Measurements from ENCODE around the gene BRWD1.

DNA sequence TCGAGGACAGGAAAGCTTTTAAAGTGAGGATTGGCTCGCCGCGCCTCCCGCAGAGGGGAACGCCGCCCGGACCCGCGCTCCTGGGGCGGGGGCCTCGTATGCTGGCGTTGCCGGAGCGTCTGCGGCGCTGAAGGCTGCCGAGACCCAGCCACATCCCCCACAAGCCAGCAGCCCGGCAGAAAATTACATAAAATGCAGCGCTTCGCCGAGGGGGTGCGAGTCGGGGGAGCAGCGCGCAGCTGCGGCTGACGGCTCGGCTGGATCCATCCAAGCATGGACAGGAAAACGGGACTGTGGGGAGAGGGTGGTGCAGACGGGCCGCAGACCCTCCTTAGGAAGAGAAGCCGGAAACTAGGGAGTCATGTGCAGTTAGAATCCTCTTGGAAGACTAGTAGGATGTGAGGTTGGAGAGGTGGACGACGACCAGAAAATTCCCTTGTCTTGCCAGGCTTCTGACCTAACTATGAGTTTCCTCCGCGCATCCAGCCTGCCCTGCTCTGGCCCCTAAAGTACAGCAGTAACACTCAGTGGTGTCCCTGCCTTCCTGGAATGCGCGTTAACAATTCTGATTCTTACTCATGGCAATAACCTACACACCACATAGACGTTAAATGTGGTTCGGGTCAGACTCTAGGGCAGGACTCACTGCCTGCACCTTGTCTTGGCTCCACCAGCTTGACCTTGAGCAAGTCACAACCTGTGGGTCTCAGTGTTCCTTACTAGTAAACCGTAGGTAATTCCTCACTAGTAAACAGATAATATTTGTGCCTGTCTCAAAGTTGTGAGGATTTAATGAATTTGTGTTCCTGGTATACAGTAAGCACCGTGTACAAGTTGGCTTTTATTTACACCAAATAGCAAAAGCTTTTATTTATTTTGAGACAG, 953 bp upstream of the BRWD1 start:
- TF ChIP-seq, protein P1, sequence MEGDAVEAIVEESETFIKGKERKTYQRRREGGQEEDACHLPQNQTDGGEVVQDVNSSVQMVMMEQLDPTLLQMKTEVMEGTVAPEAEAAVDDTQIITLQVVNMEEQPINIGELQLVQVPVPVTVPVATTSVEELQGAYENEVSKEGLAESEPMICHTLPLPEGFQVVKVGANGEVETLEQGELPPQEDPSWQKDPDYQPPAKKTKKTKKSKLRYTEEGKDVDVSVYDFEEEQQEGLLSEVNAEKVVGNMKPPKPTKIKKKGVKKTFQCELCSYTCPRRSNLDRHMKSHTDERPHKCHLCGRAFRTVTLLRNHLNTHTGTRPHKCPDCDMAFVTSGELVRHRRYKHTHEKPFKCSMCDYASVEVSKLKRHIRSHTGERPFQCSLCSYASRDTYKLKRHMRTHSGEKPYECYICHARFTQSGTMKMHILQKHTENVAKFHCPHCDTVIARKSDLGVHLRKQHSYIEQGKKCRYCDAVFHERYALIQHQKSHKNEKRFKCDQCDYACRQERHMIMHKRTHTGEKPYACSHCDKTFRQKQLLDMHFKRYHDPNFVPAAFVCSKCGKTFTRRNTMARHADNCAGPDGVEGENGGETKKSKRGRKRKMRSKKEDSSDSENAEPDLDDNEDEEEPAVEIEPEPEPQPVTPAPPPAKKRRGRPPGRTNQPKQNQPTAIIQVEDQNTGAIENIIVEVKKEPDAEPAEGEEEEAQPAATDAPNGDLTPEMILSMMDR (IDR thresholded peaks at IDR 0.05): no peak
- TF ChIP-seq POLR2A (IDR thresholded peaks at IDR 0.05) (no peak), POLR2AphosphoS5 (IDR thresholded peaks at IDR 0.05; ENCODE audit: insufficient read depth in 1 of 2, low read depth in 1 of 2) (no peak)

Data from vagina (tissue), 2 donors.